Ovary (tissue), 9 donors: ENCODE data around the gene FUT7. TPM values are rescaled to one million over a fixed set of nuclear protein-coding genes. Genes with fewer than 3 reads are reported as not detected.

Experiments
- DNase-seq, 5 donors: peaks; one replicate each; pipeline ENCODE4 v3.0.0-alpha.2; 2019 to 2020
- H3K27ac ChIP-seq, 2 donors: fragments of 200-600 bp; one replicate each; pipeline versions ENCODE4 v1.5.1 to v1.8.0; 2019 to 2022
- H3K27me3 ChIP-seq: fragments of 200-600 bp; one replicate; pipeline ENCODE4 v1.8.0; 2022
- H3K36me3 ChIP-seq: fragments of 200-600 bp; sonication (generic); one replicate; pipeline ENCODE4 v1.5.1; 2019
- H3K4me1 ChIP-seq: one replicate; pipeline ENCODE4 v1.8.1; 2013; ENCODE audit warnings: mild to moderate bottlenecking, moderate library complexity; ENCODE audit not compliant: insufficient read depth
- H3K4me3 ChIP-seq: fragments of 200-600 bp; sonication (generic); one replicate; pipeline ENCODE4 v1.5.1; 2017
- H3K9me3 ChIP-seq, 2 donors: fragments of 200-600 bp in 1 of 2; sonication (generic) in 1 of 2; one replicate each; pipeline versions ENCODE4 v1.5.1 to v1.8.1; 2013 to 2019; ENCODE audit warnings: mild to moderate bottlenecking in 1 of 2, moderate library complexity in 1 of 2
- EP300 ChIP-seq: sonication (generic); formaldehyde crosslinking; IDR thresholded peaks from one replicate; pipeline ENCODE4 v1.6.1; 2017; ENCODE audit warnings: antibody characterized with exemption
- POLR2A ChIP-seq: fragments of 450-650 bp; IDR thresholded peaks from one replicate; pipeline ENCODE4 v1.6.1; 2017; ENCODE audit warnings: antibody characterized with exemption, mild to moderate bottlenecking, moderate library complexity
- WGBS, 3 donors: extraction: QIAGEN DNeasy Blood & Tissue Kit in 1 of 3; methylation state at CpG; one replicate each; pipeline versions ENCODE4 v1.1.5 to v1.1.7; 2013 to 2017; 5-methylcytosine and 5-hydroxymethylcytosine counted together
- intact Hi-C, 4 donors: fragments of 100-400 bp; cut with DNase I; formaldehyde crosslinking; loops; one replicate each; pipeline versions ENCODE4 v1.11.0 to v1.15.1; 2022 to 2023
- polyA plus RNA-seq, 2 donors: library from polyadenylated mRNA; stranded (reverse); fragments of 200-250 nt in 1 of 2; fragments of 350-450 nt in 1 of 2; fragmentation: Illumina TruSeq in 1 of 2; extraction: RNeasy Lipid Tissue Mini Kit (QIAGEN cat#74804) in 1 of 2; gene quantifications; one replicate each; pipeline ENCODE4 v1.2.3, GENCODE V29; 2013 to 2014
- total RNA-seq, 7 donors: library from RNA; depleted of rRNA in 2 of 7; stranded (reverse); fragments of >200 nt in 2 of 7; fragmentation: NEBNext Ultra II Directional in 3 of 7; extraction: Animal tissue kit (Norgen Biotek cat#: 25700) in 3 of 7; gene quantifications; one replicate each; pipeline versions ENCODE4 v1.1.0 to v1.2.4, GENCODE V29; 2016 to 2023
- TF ChIP-seq, protein P1 (sequence below), 3 donors: fragments of 450-650 bp in 2 of 3; fragments of 200-600 bp in 1 of 3; IDR thresholded peaks; one replicate each; pipeline versions ENCODE4 v1.5.1 to v1.8.0; 2016 to 2022; ENCODE audit warnings: antibody characterized with exemption in 3 of 3, mild to moderate bottlenecking in 1 of 3
- donor health status: DM: no; HTN: no; CAD: no; lungs with moderate emphysema.
- donor health status: DM: no; HTN: no; CAD: no.
- donor health status: Bipolar disorder and iron deficiency.
- donor health status: DM: yes; HTN: yes; CAD: no.
- donor health status: DM: no; HTN: no; CAD: no.
- donor health status: DM: yes; HTN: yes; CAD: no.

FUT7 gene
- total and polyA plus RNA-seq, 9 donors = 0.07 to 0.08 TPM; not detected in 7

DNA sequence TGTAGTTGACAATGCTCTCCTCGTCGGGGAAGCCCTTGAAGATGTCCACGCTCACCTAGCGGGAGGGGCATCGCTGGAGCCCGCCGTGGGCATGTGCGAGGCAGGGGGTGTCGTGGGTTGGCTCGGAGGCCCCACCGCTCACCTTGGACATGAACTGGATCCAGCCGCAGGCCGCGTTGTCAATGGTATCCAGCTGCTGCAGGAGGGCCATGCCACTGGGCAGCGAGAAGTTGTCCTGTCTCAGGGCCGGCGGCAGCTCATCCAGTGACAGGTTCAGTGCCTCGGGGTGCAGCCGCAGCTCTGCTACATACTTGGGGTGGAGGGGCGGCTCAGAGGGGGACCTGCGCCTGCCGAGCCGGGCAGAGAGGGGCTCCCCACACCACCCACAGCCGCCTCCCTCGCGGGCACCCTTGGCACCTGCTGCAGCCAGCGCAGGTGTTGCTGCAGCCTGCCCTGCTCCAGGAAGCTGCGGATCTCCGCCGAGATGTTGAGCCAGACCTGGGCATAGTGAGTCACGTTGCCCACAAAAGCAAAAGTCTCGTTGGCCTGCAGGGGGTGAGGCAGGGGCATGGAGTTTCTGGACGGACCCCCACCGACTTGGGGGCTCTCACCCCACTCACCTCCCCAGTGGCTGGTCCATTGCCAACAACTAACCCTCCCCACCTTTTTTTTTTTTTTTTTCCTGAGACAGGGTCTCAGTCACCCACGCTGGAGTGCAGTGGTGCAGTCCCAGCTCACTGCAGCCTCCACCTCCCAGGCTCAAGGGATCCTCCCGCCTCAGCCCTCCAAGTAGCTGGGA, 12.9 kb downstream of the FUT7 start:
- no peaks in the 10 kb centered on the region for H3K9me3 ChIP-seq
- no peak for TF ChIP-seq EP300
- no peak for TF ChIP-seq POLR2A
- TF ChIP-seq, protein P1, sequence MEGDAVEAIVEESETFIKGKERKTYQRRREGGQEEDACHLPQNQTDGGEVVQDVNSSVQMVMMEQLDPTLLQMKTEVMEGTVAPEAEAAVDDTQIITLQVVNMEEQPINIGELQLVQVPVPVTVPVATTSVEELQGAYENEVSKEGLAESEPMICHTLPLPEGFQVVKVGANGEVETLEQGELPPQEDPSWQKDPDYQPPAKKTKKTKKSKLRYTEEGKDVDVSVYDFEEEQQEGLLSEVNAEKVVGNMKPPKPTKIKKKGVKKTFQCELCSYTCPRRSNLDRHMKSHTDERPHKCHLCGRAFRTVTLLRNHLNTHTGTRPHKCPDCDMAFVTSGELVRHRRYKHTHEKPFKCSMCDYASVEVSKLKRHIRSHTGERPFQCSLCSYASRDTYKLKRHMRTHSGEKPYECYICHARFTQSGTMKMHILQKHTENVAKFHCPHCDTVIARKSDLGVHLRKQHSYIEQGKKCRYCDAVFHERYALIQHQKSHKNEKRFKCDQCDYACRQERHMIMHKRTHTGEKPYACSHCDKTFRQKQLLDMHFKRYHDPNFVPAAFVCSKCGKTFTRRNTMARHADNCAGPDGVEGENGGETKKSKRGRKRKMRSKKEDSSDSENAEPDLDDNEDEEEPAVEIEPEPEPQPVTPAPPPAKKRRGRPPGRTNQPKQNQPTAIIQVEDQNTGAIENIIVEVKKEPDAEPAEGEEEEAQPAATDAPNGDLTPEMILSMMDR (IDR thresholded peaks at IDR 0.05) = no peak
- no peak overlapping the region for H3K4me3 ChIP-seq
- no peaks in the 10 kb centered on the region for H3K4me1 ChIP-seq
- H3K27me3 ChIP-seq = no peaks in the 10 kb centered on the region
- DNase-seq = no peak
- no peak overlapping the region for H3K27ac ChIP-seq
- intact Hi-C loops = no loop called here
- H3K36me3 ChIP-seq = no peaks in the 10 kb centered on the region
- 90 to 93% (median 93%) methylated on average over 36 of the region's 36 CpGs for WGBS, 3 donors

DNA sequence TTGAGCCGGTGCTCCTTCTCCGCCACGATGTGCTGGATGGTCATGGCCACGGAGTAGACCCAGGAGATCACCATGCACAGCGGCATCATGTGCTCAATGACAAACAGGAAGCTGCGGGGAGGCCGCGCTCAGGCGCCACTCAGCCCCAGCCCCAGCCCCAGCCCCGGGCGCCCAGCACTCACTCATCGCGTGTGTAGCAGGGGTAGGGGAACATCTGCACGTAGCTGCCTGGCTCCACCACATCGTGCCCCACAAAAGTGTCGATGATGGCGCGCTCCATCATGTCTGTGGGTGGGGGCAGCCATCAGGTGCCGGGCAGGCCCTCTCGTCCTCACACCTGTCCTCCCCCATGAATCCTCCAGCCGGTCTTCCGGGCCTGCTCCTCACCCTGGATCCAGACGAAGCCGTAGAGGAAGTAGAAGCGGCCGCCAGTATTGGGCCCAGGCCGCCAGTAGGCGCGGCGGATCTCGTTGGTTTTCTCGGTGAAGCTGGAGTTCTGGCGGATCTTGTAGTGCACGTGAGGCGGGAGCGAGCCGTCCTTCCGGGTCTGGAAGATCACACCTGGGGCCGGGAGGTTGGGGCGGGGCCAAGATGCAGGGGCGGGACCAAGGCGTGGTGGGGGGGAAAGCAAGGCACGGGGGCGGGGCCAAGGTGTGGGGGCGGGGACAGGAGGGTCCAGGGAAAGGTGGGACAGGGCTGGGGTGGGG, 13.9 kb downstream of the FUT7 start:
- WGBS, 3 donors = 88 to 93% (median 90%) methylated on average over 40 to 45 of the region's 45 CpGs
- H3K9me3 ChIP-seq = no peaks in the 10 kb centered on the region
- H3K4me3 ChIP-seq = no peak overlapping the region
- intact Hi-C loops = no loop called here
- H3K27me3 ChIP-seq = no peaks in the 10 kb centered on the region
- no peaks in the 10 kb centered on the region for H3K36me3 ChIP-seq
- TF ChIP-seq, protein P1 (IDR thresholded peaks at IDR 0.05) = no peak
- TF ChIP-seq POLR2A (no peak), EP300 (no peak)
- H3K4me1 ChIP-seq = no peaks in the 10 kb centered on the region
- no peak overlapping the region for H3K27ac ChIP-seq
- no peak for DNase-seq

DNA sequence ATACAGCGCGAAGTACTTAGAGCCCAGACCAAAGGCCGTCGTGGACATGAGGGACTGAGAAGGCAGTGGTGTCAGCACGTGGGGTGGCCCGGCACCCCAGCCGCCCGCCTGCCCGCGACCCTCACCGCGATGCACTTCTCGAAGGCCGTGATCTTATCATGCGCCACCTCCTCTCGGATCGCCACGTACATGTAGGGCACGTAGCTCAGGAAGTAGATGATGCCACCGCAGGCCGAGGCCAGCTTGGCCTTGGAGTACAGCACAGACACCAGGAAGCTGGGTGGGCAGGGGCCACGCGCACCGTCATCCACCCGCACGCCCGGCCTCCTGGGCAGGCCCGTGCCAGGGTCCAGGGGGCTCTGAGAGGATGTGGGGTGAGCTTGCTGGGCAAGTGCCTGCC, 14.8 kb downstream of the FUT7 start:
- Histone ChIP-seq H3K9me3 (no peaks in the 10 kb centered on the region), H3K4me3 (no peak overlapping the region), H3K36me3 (no peaks in the 10 kb centered on the region), H3K4me1 (no peaks in the 10 kb centered on the region), H3K27ac (no peak overlapping the region), H3K27me3 (no peaks in the 10 kb centered on the region)
- 96 to 98% (median 97%) methylated on average over 28 of the region's 28 CpGs for WGBS, 3 donors
- DNase-seq = no peak
- no peak for TF ChIP-seq POLR2A
- TF ChIP-seq, protein P1 (IDR thresholded peaks at IDR 0.05) = no peak
- TF ChIP-seq EP300 = no peak
- intact Hi-C loops = no loop called here

DNA sequence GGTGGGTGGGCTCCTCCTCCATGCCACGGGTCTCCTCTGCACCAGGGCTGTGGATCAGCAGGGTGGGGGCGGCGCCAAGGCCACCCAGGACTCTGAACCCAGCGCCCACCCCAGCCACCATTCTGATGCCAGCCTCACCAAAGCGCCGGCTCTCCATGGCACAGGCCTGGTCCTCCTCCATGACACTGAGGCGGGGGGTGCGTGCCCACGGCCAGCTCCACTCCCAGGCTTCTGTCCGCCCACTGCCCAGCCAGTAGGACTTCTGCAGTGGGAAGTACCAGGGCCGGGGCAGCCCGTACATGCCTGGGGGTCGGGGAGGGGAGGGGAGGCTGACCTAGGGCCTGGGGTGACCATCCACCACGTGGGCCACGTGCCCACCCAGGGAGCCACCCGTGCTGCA, 15.5 kb downstream of the FUT7 start:
- intact Hi-C loops = no loop called here
- Histone ChIP-seq H3K36me3 (no peaks in the 10 kb centered on the region), H3K27ac (no peak overlapping the region), H3K27me3 (no peaks in the 10 kb centered on the region), H3K4me1 (no peaks in the 10 kb centered on the region), H3K9me3 (no peaks in the 10 kb centered on the region), H3K4me3 (no peak overlapping the region)
- no peak for TF ChIP-seq EP300
- TF ChIP-seq, protein P1 (IDR thresholded peaks at IDR 0.05) = no peak
- TF ChIP-seq POLR2A = no peak
- 92 to 95% (median 93%) methylated on average over 10 to 16 of the region's 16 CpGs for WGBS, 3 donors
- no peak for DNase-seq
